GM19463 (cell line): ENCODE results near the gene MAB21L4.

ENCODE experiments used
- ATAC-seq: cut with Tn5 transposase; IDR thresholded peaks from one replicate; pipeline ENCODE4 v1.9.1; 2021; ENCODE audit warnings: mild to moderate bottlenecking, moderate library complexity; ENCODE audit not compliant: unreplicated experiment

Gene MAB21L4

DNA sequence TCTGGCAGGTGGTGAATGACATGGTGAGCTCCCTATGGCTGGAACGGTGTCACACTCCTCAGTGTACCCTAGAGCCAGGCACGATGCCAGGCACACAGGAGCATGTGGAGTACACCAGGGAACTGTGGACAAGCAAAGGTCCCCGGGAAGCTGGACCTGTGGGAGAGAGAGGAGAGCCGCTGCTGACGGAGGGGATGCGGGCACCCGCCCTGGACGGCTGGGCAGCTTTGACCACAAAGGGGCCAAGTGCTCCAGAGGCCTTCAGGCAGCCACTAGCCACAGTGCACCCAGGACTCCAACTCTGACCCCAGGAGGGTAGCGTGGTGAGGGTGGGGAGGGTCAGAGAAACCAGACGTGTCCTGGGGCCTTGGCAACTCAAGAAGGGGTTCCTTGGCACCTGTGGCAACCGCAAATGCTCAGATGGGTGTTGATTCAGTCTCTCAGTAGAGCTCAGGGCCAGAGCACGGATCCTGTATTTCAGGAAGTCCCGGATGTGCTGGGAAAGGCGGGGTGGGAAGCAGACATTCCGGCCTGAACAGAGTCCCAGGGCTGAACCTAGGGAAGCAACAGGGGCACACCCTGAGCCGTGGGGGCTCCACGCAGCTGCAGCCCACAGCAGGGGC lies 2.3 kb upstream of the MAB21L4 start:
- no peak for ATAC-seq

DNA sequence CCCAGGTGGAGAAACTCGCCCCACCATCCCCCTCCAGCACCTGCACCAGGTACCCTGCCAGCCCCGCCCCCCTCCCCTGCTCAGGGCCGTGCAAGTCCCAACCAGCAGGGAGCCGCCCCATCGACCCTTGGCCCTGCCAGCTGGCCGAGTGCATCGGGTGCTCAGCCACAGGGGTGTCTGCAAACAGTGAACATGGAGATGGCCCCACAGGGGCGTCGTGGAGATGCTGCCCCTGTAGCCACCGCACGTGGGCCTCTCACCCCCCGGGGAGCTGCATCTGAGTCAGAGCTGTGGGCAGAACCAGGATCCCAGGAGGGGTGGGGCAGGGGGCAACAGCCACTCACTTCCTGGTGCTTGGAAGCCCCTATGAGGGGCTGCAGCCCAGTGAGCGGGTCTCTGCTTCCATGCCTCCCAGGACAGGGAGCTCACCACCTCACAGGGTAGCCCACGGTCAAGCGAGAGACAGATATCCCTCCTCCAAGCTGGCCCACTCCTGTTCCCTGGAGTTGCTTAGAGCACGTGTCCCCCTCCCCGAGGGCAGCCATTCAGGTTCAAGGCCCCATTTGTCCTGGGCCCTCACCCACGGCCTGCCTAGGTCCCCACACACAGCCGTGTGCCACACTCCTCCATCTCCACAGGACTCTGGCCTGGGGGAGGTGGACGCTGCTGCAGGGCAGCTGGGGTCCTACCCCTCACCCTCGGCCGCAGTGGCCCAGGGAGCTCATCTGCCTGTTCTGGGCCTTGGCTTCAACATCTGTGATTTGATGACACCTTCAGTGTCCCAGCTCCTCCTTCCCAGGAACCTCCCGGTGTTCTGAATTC lies 1.1 kb upstream of the MAB21L4 start:
- no peak for ATAC-seq

DNA sequence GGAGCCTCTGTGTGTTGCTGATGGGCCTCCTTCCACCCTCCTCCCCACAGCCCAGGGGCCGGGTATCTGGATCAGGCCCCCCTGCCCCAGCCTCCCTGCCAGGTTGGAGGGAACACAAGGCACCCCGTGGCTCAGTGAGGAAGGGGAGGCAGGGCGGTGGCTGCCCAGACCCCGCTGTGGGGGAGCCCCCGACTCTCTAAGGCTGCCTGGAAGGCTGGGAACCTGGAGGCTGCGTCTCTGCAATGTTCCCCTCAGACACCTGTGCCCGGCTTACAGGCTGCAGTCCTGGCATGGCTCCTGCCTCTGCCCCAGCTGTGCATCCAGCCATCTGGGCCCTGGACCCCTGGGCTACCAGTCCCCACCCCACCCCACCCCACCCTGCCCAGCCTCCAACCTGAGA lies 438 bp upstream of the MAB21L4 start:
- no peak for ATAC-seq

DNA sequence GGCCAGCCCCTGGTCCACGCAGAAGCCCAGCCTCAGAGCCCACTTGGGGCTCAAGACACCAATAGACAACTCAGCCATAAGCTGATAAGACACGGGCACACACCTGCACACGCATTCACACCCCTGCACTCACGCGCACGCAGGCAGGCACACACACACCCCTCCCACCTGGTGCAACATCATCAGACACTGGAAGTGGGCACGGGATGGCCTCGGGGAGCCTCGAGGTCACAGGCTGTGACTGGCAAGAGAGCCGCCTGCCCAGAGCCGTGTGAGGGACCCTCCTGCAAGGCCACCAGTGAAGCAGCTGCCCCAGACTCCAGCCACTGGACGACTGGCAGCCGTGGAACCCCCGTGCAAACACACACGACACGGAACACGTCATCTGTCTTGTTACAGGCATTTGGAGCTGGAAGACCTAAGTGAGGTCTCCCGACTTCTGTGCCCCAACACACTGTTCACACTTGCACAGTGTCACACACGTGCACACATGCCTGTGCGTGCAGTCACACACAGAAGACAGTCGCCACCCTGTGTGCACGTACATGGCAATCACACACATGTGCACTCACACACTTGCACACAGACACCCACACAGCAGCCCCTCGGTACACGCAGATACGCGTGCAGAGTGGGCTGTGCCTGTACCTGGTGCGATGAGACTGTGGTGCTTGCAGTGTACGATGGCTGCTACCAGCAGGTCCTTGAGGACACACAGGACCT lies 959 bp downstream of the MAB21L4 start:
- ATAC-seq, result no peak

DNA sequence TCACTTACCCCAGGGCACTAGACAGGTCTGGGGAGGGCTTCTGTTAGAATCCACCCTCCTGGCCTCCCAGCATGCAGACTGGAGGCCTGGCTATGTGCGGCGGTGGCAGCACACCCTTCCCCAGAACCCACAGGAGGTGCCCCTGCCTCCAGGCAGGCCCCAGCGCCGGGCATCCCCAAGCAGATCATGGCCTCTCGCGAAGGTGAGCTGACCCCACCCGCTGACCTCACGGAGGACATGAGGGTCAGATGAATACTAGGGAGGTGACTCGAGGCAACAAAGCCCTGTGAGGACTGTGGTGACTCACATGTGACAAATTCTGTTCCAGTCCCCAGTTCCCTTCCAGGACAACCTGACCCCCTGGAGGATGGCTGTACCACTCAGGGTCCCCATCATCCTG lies 1.9 kb downstream of the MAB21L4 start:
- no peak for ATAC-seq

GRCh38 chr2:240893363-240893844 lies 2.6 kb downstream of the MAB21L4 start:
- ATAC-seq, result no peak

DNA sequence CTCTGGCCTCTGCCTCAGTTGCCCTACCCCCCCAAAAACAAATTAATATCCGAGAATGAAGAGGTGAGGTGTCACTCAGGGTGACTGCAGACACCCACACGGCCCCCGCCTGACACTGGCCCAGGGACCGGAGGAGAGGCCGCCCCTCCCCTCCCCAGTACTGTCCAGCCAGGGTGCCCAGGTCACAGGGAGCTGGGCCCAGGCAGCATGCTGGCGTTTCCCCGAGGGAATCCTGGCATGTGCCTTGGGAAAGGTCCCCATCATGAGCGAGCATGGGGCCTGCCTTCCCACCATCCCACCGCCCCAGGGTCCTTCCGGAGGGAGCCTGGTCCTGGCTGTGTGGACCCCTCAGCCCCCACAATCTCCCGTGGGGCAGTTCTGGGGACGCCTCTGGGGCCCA lies 3.0 kb downstream of the MAB21L4 start:
- no peak for ATAC-seq

DNA sequence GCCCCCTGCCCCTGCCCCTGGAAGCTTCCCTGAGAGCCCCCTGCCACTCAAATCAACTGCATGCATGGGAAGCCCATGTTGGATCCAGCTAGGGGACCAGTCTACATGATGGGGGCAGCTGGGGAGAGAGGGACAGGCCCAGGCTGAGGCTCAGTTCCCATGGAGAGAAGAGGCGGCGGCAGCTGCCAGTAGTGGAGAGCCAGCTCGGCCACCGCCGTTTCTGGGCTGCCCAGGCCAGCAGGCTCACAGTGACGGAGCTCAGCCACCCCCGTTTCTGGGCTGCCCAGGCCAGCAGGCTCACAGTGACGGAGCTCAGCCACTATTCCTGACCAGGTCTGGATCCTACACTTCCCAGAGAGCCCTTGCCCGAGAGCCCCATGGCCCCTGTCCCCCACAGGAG lies 3.6 kb downstream of the MAB21L4 start:
- no peak for ATAC-seq

GRCh38 chr2:240891492-240892340 lies 4.2 kb downstream of the MAB21L4 start:
- ATAC-seq, result no peak

- ATAC-seq, result no peak
These were observed 5.3 kb downstream of the MAB21L4 start for GRCh38 chr2:240890691-240891090.

GRCh38 chr2:240889601-240890560 lies 6.1 kb downstream of the MAB21L4 start:
- no peak for ATAC-seq

DNA sequence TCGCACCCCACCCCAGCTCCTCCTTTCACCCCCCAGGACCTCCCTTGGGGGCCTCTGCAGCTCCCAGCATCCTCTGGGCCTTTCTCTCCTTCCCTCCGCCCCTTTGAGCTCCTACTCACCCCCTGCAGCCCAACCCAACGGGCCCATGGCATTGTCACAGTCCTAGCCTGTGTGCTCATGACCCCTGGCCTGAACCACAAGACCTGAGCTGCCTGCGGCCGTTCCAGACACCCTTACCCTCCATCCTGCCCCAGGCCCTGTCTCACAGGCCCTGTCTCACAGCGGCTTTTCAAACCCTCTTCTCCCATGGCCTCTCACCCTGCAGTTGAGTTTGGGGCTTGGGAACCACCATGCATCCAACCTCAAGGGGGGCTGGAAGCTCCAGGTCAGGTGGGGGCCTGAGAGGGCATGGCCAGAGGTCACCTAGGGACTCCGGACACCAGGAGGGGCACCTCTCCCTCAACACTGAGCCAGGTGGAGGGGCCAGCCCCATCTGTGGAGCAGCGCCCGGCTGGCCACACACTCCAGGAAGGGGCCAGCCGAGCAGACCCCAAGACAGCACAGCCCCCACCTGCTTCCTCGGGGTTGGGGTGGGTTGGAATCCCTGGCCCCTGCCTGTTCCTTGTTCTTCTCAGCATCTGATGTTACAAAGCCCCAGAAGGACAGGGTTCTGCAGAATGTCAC lies 6.9 kb downstream of the MAB21L4 start:
- ATAC-seq, result no peak

DNA sequence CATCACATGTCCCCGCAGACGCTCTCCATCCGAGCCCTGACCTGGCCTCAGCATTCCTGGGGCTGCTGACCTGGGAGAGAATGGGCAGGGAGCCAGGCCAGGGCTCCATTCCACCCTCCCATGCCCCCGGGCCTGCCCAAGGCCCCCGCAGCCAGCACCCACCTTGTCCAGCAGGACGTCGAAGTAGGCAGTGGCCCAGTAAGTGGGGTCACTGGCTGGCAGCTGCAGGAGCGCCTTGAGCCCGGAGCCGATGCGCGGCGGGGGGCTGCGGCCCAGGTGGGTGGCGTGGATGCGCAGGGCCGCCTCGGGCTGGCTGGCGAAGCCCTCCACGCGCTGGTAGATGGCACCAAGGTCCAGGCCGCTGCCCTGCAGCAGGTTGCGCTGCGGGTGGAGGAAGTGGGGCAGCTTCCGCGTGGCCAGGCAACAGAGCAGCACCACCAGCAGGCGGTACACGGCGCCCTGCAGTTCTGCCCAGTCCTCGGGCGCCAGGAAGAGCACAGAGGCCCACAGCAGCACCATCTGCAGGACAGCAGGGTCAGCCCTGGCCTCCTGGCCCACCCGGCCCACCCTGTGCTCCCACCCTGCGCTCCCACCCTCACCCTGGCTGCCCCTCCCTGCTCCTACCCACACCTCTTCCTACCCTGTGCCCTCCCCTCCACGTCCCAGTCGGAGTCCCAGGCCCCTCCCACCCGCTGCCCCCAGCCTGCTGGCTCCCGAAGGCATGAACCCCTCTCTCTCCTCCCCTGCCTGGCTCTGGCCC lies 7.6 kb downstream of the MAB21L4 start:
- ATAC-seq, result no peak

DNA sequence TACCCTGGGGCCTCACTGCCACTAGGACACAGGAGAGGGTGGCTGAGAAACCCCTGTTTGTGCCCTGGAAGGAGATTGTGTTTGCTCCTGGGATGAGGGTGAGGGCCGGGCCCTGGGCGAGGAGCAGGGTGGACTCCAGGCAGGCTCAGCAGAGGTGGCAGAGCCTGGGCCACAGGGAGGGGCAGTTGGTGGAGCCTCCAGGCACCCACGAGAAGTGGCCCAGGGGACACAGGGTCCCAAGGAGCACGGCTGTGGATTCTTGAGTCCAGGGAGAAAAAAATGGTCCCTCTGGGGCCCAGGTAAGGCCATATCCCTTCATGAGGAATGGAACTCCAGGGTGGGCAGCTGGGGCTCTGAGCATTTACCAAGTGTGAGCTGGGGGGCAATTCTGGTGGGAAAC lies 8.3 kb downstream of the MAB21L4 start:
- ATAC-seq, result no peak

- ATAC-seq, result no peak
These were observed 9.0 kb downstream of the MAB21L4 start for GRCh38 chr2:240886678-240887609.

GRCh38 chr2:240886023-240886565 lies 9.9 kb downstream of the MAB21L4 start:
- no peak for ATAC-seq

DNA sequence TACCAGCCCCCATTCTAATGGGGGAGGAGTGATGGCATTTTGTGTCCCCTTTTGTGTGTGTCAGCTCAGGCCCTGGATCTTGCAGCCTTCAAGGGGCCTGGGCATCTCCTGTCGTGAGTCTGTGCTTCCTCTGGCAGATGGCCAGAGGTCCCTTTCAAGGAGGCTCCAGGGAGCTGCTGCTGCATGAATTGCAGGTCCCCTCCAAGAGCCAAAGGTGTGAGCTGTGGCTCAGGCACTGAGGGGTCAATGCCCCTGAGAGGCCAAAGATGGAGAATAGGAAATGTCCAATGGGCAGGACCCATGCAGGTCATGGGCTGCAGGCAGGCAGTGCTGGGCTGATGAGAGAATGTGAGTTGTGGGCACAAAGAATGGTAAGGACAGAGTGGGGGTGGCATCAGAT lies 10.4 kb downstream of the MAB21L4 start:
- ATAC-seq, result no peak
